Stimulated activated CD8-positive, alpha-beta memory T cell treated with anti-CD3 and anti-CD28 coated beads, Interleukin-2, amount 100 ng/mL, for 1 hour (primary cell): Measurements from ENCODE around the gene TBC1D23.
"Not testable (repeated sequence)": the region's sequence is repeated elsewhere in the genome, so short reads cannot be mapped to it uniquely, and the experiment has no call there.

Experiments
- DNase-seq, 2 donors: peaks; one replicate each; pipeline ENCODE4 v3.0.0-alpha.2; 2020; ENCODE audit warnings: low read depth in 2 of 2

The TBC1D23 gene

DNA sequence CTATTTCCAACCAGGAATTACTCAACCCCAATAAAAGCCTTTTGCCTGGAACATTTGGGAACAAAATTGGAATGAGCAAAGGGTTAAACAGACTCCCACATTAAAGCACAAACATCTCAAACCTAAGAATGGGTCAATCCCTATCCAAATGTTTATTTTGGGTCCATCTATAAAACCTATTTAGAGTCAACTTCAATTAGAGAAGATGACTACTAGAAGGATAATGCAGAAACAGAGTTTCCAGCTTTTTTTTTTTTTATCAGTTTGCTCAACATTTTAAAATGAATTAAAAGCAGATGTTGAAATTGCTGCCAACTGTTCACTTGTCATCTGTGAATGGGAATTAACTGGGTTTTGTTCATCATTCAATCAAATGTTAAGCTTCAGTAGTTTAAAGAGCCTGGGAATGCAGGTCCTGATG, 4.1 kb upstream of the TBC1D23 start:
- DNase-seq, result no peak

DNA sequence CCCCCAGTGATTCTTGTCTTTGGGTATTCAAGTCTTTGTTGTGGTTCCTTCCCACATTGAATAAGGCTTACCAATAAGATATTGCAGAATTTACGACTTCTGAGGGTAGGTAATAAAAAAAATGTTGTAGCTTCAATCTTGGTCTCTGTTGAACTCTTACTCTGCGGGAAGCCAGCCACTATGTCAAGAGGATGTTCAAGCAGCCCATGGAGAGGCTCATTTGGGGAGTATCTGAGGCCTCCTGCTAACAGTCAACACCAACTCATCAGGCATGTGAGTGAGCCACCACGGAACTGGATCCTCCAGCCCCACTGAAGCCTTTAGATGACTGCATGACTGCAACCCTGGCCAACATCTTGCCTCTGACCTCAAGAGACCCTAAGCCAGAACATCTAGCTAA, 3.2 kb upstream of the TBC1D23 start:
- DNase-seq, result no peak

DNA sequence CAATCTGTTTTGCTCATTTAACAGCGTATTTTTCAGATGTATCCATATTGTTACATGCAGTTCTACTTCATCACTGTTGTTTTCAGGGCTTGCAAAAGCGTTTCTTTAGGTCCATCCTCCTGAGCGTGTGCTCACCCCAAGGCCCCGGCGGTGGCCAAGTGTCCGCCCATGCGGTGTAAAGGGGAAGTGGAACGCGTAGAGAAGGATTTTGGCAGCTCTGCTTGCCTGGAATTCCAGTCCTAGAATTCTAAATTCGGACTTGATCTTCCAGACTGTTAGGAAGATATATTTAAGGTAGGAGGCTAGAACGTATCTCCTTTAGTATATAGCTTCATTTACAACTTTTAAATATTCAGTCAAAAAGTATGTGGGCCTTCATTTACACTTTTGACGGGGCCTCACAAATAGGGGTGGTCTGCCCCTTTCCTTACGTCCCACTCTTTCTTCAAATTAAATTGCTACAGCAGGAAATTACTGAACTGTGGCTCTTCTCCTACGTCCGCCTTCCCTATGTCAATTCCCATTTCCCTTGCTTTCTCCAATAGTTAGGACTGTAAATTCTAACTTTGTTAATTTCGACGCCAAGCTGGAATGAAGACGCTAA, 609 bp upstream of the TBC1D23 start:
- DNase-seq, result no peak

DNA sequence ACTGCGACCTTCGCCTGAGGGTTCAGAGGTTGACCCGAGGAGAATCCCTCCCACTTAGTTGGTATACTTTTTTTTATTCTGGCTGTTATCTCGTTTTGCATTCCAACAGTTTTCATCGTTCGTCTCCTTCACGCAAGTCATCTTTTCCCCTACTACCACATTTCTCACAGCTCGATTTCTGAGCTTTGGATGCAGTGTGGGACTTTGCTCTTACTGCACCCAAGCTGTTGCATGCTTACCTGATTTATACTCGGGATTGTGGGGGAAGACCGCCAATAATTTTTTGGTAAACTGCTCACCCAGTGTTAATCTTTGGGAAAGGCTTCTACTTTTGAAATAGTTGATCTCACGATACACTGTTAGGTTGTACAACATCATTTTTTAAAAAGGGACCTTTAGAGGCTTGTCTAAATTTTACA, 702 bp downstream of the TBC1D23 start:
- no peak for DNase-seq

DNA sequence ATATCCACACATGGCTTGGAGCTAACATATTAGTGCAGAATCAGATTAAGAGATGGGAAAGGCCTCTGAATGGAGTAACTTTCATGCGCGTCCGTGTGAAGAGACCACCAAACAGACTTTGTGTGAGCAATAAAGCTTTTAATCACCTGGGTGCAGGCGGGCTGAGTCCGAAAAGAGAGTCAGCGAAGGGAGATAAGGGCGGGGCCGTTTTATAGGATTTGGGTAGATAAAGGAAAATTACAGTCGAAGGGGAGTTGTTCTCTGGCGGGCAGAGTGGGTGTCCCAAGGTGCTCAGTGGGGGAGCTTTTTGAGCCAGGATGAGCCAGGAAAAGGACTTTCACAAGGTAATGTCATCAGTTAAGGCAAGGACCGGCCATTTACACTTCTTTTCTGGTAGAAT, 2.1 kb downstream of the TBC1D23 start:
- DNase-seq, result not testable (repeated sequence)

DNA sequence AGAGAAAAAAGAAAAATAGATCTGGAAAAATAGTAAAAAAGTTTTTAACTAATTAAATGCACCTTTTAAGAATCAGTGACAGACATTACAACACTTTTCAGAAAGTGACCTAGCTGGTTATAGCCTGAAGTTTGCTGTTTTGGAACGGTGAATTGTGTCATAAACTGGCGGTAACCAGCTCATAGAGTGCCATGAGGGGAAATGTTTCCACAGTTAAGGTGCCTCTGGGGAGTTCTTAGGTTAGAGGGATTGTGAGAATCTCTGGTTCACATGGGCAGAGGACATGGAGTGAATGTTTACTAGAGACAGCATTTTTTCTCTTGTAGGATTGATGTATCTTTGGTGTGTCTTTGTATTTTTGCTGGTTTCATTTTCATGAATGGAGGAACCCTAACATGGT, 2.8 kb downstream of the TBC1D23 start:
- DNase-seq, result no peak

DNA sequence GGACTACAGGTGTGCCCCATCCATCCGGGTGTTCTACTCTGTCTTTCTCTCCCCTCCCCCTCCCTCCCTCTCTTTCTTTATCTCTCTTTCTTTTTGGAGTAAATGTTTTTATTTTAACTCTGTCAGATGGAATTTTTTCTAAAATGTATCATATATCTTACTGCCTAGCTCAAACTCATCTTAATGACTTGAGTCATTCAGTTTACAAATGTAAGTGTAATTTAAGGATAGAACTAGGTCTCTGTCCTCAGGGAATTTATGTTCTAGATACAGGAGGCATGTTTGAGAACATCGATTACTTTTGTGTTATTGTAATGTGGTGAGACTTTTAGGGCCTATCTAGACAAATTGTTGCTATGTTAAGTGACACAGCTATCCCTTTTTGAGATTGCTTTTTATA, 3.5 kb downstream of the TBC1D23 start:
- DNase-seq, result no peak

DNA sequence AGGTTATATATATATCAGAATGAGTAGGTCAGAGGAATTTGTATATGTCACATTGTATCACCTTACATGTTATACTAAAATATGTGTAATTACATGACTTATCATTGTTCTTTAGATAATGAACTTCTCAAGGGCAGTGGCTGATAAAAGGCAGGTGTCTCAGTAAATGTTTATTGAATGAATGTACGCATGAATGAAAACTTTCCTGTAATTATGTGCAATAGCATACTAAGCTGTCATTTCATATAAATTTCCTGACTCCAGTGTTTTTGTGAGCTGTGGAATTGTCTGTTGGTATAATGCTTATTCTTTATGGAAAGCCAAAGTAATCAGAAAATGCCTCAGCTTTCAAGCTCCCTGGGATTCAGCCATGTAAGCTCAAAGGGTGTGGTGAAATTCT, 4.2 kb downstream of the TBC1D23 start:
- DNase-seq, result no peak

DNA sequence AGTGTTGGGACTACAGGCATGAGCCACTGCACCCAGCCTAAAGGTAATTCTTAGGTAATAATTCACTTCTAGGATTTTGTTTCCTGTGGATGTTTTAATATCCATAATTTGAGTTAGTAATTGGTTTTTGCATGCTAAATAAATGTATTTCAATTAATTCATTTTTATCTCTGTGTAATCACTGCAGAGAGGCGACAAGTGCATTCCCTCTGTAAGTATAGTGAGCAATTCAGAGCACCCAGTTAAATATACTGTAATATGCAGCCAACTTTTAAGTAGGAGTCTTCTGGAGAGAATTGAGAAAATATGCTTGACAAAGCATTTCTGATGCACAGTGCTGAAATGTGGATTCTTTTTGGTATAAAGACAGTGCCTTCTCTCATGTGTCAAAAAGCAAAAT, 5.7 kb downstream of the TBC1D23 start:
- no peak for DNase-seq

DNA sequence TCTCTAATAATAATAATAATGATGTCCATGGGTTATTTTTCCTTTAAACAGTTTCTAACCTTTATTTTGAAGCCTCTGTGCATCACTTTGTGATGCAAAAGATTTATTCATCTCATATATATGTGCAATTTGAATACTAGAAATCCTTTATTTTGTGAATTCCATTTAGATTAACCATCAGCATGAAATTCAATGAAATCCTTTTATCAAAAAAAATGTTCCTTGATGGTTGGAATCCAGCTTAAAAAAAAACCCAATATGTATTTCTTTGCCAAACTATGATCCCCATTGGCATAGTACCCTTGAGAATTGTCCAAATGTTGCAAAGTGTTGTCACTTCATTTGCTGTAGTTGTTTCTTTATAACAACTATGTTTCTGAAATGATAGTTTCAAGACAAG, 7.4 kb downstream of the TBC1D23 start:
- DNase-seq, result no peak

DNA sequence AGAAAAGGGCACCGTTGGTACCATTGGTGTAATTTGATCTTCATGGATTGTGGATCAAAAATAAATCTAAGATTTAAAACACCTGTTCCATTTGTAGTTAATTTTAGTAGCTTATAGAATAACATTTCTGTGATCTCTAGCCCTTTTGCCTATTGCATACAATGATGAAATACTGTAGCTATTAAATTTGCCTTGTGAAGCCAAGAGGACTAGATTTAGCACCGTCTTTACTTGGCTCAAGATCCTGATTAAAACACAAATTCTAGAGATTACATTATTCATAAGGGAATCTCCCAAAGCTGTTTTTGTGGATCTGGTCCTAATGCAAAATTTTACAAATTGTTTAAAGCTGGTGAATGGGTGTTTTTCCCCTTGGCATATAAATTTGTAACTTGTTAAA, 8.2 kb downstream of the TBC1D23 start:
- no peak for DNase-seq

DNA sequence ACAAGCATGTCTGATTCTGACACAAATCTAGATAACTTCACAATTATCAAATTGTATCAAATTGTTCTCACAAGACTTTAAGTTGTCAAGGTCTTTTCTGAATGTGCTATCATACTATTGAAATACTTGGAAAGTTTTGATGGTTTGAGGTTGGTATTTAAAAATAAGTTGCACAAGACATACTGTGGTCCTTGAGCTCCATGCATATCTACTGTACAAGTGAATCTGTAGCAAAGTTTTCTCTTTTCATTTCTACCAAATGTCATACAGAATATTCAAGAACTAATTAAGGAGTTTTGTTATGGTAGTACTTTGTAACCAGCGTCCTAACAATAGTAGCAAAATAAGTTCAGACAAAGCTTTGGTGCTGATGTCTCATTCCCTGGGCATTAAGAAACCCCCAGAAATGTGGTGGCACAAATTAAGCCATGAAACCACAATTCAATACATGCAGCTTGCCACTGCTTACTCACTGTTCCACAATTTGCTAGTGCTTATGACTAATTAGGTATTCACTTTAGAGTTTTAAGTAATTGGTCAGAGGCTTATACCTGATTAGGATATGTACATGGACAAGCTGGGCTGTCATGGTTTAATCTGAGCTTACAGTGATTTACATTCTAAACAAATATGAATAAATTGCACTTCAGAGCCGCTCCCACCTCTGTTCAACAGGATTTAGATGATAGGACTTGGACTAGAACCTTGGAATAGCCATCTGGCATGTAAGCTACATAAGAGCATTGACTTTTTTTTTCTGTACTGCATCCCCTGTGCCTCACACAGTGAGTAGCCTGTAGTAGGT, 8.8 kb downstream of the TBC1D23 start:
- no peak for DNase-seq

DNA sequence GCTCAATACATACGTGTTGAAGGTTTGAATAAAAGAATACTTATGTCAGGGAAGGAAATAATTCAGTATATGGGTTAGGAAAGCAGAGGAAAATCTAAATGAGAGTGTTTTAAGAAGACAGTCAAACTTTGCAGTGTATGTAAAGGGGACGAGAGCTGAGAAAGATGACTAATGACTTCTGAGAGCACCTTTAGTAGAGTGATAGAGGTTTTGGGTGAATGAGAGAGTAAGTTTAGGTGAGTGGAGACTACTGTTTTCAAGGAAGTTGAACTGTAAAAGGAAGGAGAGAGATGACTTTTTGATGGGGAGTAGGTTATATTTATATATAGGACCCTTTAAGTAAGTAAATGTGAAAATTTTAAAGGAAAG, 9.4 kb downstream of the TBC1D23 start:
- no peak for DNase-seq

DNA sequence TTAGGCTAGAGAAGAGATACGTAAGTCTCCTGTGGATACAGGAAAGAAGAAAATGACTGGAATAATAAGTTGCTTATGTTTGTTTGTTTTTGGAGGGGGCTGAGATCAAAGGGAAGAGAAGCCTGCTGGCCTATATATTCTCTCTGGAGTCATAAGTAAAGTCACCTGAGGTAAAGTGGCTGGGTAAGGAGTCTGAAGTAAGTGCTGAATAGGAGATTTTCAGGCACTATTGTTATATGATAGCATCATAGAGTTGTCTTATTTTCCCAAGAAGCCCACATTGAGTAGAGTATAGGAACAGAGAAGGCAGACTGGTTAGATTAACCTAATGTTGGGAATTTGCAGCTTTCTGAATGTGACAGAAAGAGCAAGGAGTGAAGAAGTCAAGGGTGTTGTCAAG, 10.7 kb downstream of the TBC1D23 start:
- no peak for DNase-seq

DNA sequence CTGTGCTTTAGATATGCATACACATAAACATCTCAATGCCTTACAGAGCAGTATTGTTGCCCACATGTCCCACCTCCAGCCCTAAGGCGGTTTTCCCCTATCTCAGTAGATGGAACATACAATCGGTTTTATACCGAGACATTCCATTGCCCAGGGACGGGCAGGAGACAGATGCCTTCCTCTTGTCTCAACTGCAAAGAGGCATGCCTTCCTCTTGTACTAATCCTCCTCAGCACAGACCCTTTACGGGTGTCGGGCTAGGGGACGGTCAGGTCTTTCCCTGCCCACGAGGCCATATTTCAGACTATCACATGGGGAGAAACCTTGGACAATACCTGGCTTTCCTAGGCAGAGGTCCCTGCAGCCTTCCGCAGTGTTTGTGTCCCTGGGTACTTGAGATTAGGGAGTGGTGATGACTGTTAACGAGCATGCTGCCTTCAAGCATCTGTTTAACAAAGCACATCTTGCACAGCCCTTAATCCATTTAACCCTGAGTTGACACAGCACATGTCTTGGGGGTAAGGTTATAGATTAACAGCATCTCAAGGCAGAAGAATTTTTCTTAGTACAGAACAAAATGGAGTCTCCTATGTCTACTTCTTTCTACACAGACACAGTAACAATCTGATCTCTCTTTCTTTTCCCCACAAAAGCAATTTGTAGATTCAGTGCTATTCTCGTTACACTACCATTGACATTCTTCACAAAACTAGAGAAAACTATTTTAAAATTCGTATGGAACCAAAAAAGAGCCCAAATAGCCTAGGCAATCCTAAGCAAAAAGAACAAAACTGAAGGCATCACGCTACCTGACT, 12.2 kb downstream of the TBC1D23 start:
- DNase-seq, result not testable (repeated sequence)

DNA sequence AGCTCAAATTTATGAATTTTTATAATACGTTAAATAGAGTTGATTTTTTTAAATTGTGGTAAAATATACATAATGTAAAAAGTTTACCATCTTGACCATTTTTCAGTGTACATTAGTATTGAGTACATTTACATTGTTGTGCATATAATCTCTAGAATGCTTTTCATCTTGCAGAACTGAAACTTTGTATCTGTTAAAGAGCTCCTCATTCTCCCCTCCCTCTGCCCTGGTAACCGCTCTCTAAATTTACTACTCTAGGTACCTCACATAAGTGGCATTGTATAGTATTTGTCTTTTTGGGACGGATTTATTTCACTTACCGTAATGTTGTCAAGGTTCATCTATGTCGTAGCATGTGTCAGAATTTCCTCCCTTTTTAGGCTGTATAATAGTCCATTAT, 13.6 kb downstream of the TBC1D23 start:
- DNase-seq, result no peak

DNA sequence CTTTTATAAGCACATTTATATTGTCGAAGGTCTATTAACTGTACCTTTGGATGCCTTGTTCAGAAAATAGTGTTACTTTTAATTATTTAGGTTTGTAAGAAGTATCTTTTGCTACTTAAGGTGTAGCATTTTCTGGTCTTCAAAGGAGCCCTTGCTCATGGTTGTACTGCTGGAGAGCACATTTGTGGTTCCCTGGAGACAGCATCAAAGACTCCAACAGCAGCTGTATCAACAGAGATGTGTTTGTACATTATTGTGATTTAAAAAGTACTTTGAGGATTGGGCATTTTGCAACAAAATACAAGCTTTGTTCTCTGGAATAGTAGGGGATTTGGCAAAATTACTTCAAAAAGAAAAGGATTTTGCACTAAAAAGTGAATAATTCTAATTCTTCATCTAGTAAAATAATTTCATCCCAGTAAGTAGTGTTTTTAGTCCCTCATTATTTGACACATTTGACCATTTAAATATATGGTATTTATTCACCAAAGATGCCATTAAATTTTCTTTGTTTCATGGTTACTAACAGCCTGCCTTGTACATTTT, 16.5 kb downstream of the TBC1D23 start:
- DNase-seq, result no peak

DNA sequence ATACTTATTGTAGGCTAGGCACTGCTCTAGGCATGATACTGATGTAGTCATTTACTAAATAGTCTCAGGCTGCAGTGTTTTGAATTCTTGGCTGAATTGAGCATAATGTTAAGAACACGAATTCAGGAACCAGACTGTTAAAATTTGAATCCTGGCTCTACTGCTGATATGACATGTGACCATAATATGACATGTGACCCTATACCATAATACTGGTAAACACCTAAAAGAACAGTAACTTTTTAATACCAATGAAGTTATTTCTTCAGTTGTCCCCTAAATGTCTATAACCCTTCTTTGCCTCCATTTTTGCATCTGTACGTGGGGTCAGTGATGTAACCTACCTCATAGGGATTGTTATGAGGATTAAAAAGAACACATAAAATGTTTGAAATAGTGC, 18.1 kb downstream of the TBC1D23 start:
- DNase-seq, result no peak

DNA sequence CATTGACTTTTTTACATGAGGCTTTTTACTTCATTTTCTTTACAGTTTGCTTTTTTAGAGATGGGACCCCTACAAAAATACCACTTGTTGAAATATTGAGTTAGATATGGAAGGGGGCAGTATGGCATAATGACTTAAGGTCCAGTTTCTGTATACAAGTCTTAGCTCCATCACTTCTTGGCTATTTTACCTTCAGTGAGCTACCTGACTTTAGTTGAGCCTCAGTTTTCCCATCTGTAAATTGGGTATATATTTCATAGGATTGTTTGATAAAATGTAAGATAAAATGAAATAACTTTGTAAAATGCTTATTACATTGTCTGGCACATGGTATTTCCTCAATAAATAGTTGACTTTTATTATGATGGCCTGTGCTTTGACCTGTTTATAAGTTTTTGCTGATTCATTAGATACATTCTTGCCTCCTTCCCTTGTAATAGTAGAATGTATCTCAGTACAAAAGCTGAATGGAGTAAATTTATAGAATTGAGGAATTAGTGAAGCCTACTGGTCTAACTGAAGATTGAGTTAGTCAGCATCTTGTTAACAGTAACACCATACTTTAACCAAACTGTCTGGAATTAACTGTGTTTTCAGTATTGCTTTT, 27.6 kb downstream of the TBC1D23 start:
- no peak for DNase-seq

DNA sequence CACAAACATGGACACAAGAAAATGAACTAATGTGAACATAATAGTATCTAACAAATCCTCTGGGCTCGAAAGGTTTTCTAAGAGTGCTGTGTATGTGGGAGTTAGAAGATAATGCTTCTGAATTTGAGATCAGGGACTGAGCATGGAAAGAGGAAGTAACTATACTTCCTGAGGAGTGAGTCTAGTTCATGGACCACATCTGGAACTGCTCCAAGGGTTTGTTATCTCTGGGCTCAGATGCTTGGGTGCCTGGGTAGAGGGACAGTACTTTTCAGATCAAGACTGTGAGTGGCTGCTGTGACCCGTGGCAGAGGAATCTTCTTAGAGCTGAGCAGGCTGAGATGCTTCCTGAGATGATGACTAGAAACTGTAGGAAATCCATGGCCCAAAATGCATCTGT, 28.5 kb downstream of the TBC1D23 start:
- DNase-seq, result no peak

DNA sequence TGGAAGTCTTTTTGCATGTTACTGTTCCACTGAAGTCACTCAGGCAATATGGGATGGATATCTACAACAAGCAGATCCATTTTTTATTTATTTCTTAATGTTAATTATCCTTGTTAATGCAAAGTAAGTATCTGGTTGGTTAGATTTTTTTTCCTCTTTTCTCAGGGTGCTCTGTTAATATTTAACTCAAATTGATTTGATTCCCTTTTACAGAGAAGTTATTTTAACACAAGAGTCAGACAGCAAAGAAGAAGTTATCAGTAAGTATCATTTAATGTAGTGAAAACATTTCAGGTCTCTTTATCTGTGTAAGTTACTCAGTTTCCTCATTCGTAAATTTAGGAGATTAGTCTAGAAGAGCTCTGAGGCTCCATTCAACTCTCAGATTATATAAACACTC, 34.3 kb downstream of the TBC1D23 start:
- DNase-seq, result no peak

DNA sequence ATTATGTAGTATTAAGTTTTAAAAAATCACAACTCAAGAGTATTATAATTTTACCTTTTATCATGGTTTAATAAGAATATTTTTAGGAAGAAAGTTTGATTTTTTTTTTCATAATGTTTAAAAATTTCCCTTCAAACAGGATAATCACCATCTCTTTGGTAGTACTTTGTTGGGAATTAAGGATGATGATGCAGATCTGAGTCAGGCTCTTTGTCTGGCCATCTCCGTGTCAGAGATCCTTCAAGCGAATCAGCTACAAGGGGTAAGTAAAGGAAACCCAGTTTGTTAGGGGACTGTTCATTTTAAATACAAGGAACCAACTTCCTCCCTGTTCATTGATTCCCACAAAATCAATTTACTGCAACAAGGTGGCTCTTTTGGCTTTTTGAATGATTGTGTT, 37.0 kb downstream of the TBC1D23 start:
- DNase-seq, result no peak
